Pancreas (tissue), 10 donors: ENCODE results near the gene NRP2. TPM values are rescaled to one million over a fixed set of nuclear protein-coding genes. Genes with fewer than 3 reads are reported as not detected.

Source experiments
- ATAC-seq, 4 donors: fragments of 200-7000 bp; cut with Tn5 transposase; one replicate each; pipeline versions ENCODE4 v1.8.0 to v1.9.1; 2020; ENCODE audit warnings: mild to moderate bottlenecking in 4 of 4, moderate library complexity in 4 of 4
- DNase-seq, 6 donors: peaks; one replicate each; pipeline ENCODE4 v3.0.0-alpha.2; 2020
- FAIRE-seq: peaks from 2 replicates; lab custom pipeline; 2012; peaks lifted over from hg19 to GRCh38; lab: Jason Lieb, UNC
- H3K27ac ChIP-seq, 4 donors: fragments of 200-600 bp; sonication (generic); 1 replicate in 3 of 4; 2 replicates in 1 of 4; pipeline versions ENCODE4 v1.5.0 to v1.8.0; 2020
- H3K27me3 ChIP-seq, 4 donors: fragments of 200-600 bp; one replicate each; pipeline ENCODE4 v1.8.0; 2021
- H3K36me3 ChIP-seq, 3 donors: fragments of 200-600 bp; sonication (generic) in 1 of 3; one replicate each; pipeline versions ENCODE4 v1.5.0 to v1.8.0; 2020 to 2021
- H3K4me1 ChIP-seq, 3 donors: fragments of 200-600 bp; one replicate each; pipeline ENCODE4 v1.8.0; 2021
- H3K4me3 ChIP-seq, 4 donors: fragments of 200-600 bp; sonication (generic) in 2 of 4; one replicate each; pipeline versions ENCODE4 v1.5.0 to v1.8.0; 2020 to 2021
- H3K9me3 ChIP-seq, 4 donors: fragments of 200-600 bp; one replicate each; pipeline ENCODE4 v1.8.0; 2021
- CTCF ChIP-seq, 4 donors: fragments of 200-600 bp; sonication (generic) in 3 of 4; IDR thresholded peaks; one replicate each; pipeline versions ENCODE4 v1.5.0 to v1.8.0; 2021; ENCODE audit warnings: antibody characterized with exemption in 4 of 4
- WGBS, 2 donors: extraction: QIAGEN DNeasy Blood & Tissue Kit; methylation state at CpG; one replicate each; pipeline ENCODE4 v1.1.7; 2013; 5-methylcytosine and 5-hydroxymethylcytosine counted together
- intact Hi-C, 3 donors: fragments of 100-400 bp; cut with DNase I; formaldehyde crosslinking; loops; one replicate each; pipeline versions ENCODE4 v1.11.1 to v1.14.2; 2022
- polyA plus RNA-seq, 2 donors: library from polyadenylated mRNA; stranded (reverse); fragments of 200-250 nt; gene quantifications; one replicate each; pipeline ENCODE4 v1.2.3, GENCODE V29; 2013
- total RNA-seq, 6 donors: library from RNA; stranded (reverse); fragmentation: NEBNext Ultra II Directional in 4 of 6; extraction: Animal tissue kit (Norgen Biotek cat#: 25700) in 4 of 6; gene quantifications; one replicate each; pipeline versions ENCODE4 v1.2.1 to v1.2.4, GENCODE V29; 2021 to 2023
- donor health status: healthy with polysubstance abuse.
- donor health status: DM: no; HTN: no; CAD: no; lungs with moderate emphysema.
- donor health status: DM: no; HTN: no; CAD: no.
- donor health status: control.
- donor health status: control.
- donor health status: Bipolar disorder and iron deficiency.
- donor health status: DM: yes; HTN: yes; CAD: no.
- donor health status: DM: no; HTN: no; CAD: no.
- donor health status: DM: no; HTN: no; CAD: no.
- donor health status: DM: yes; HTN: yes; CAD: no.

NRP2 gene
- total and polyA plus RNA-seq, 8 donors = 0.65 to 11.0 (median 1.6) TPM

GRCh38 chr2:205675861-205676516 lies 6.3 kb upstream of the NRP2 start:
- 26 to 33% methylated on average over 7 of the region's 7 CpGs for whole genome bisulfite sequencing, 2 donors
- H3K4me3 ChIP-seq = no peak overlapping the region
- no peak for DNase-seq
- intact Hi-C loops = loop anchor here in 2 of 3 donors (5.0 to 10.0 kb wide), 2 partner anchors 441 to 1354 kb away; no protein-coding TSS in a partner anchor
- H3K27me3 ChIP-seq = no peaks in the 10 kb centered on the region
- peak in 3 of 4 donors; percentile 57 to 68 (median 60) for TF ChIP-seq CTCF (IDR thresholded peaks at IDR 0.05)
- peak; percentile 98 for FAIRE-seq
- H3K27ac ChIP-seq = no peak overlapping the region
- H3K4me1 ChIP-seq = no peaks in the 10 kb centered on the region
- no peaks in the 10 kb centered on the region for H3K9me3 ChIP-seq
- no peaks in the 10 kb centered on the region for H3K36me3 ChIP-seq
- peak in 3 of 4 donors; percentile 82 to 85 (median 83) for ATAC-seq

GRCh38 chr2:205678541-205679142 lies 3.7 kb upstream of the NRP2 start:
- H3K27ac ChIP-seq = no peak overlapping the region
- FAIRE-seq (no peak), ATAC-seq (no peak), DNase-seq (no peak)
- intact Hi-C loops = loop anchor here in 2 of 3 donors (5.0 to 10.0 kb wide), 2 partner anchors 444 to 1356 kb away; no protein-coding TSS in a partner anchor
- H3K4me3 ChIP-seq = no peak overlapping the region
- H3K4me1 ChIP-seq = peaks cover 0 to 6% (median 0%) of the 10 kb centered on the region in 3 donors
- no peak for TF ChIP-seq CTCF (IDR thresholded peaks at IDR 0.05)
- H3K36me3 ChIP-seq = no peaks in the 10 kb centered on the region
- H3K9me3 ChIP-seq = no peaks in the 10 kb centered on the region
- H3K27me3 ChIP-seq = peaks cover 0 to 5% (median 0%) of the 10 kb centered on the region in 4 donors
- WGBS, 2 donors = 56 to 57% methylated on average over 9 of the region's 9 CpGs

DNA sequence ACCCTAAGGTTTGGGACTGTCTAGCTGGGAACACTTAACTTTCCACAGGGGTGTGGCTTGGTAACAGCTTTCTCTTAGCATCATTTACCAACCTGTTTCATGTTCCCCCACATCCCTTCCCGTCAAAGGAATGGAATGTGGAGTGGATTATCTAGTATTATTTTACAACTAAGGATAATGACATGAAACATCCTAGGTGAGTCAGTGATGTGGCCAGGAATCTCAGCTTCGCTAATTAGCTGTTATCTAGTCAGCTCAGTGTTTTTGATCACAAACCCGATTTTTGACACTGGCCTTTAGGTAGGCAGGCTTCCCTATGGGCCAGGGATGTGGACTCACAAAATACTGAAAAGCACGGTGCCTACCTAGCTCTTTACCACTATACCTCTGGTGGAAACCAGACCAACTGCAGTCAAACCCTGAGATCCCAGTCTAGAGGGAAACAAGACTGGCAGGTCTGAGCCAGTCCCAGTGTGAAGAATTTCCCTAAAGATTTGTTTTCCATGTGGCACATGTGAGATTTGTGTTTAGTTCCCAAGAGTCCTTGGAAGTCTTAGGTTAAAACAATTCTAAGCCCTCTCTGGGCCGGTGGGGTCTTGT lies 2.8 kb upstream of the NRP2 start:
- H3K4me1 ChIP-seq = peaks cover 0 to 6% (median 0%) of the 10 kb centered on the region in 3 donors
- ATAC-seq = no peak
- WGBS, 2 donors = 51% methylated on average over 5 of the region's 5 CpGs
- H3K27me3 ChIP-seq = peaks cover 0 to 5% (median 0%) of the 10 kb centered on the region in 4 donors
- TF ChIP-seq CTCF (IDR thresholded peaks at IDR 0.05) = no peak
- no peak for DNase-seq
- intact Hi-C loops = loop anchor here in 2 of 3 donors (5.0 to 10.0 kb wide), 2 partner anchors 445 to 1357 kb away; no protein-coding TSS in a partner anchor
- no peak for FAIRE-seq
- no peak overlapping the region for H3K27ac ChIP-seq
- no peak overlapping the region for H3K4me3 ChIP-seq
- no peaks in the 10 kb centered on the region for H3K9me3 ChIP-seq
- no peaks in the 10 kb centered on the region for H3K36me3 ChIP-seq

- WGBS, 2 donors = 13 to 31% methylated on average over 3 of the region's 3 CpGs
- ATAC-seq = peak; percentile 35 to 65 (median 56)
- peaks cover 0 to 5% (median 0%) of the 10 kb centered on the region in 4 donors for H3K27me3 ChIP-seq
- H3K36me3 ChIP-seq = no peaks in the 10 kb centered on the region
- no peak overlapping the region for H3K4me3 ChIP-seq
- peaks cover 0 to 6% (median under 1%) of the 10 kb centered on the region in 3 donors for H3K4me1 ChIP-seq
- no peak for FAIRE-seq
- DNase-seq = peak in 2 of 6 donors; percentile 23 to 46
- TF ChIP-seq CTCF (IDR thresholded peaks at IDR 0.05) = peak; percentile 43 to 62 (median 57)
- H3K27ac ChIP-seq = no peak overlapping the region
- intact Hi-C loops = no loop called here
- no peaks in the 10 kb centered on the region for H3K9me3 ChIP-seq
Measured at GRCh38 chr2:205680067-205680466, 2.2 kb upstream of the NRP2 start.
